HEK293 (cell line): Measurements from ENCODE around the gene AUH.

Source experiments
- CTCF ChIA-PET: fragments of 350-600 bp; formaldehyde crosslinking; extraction: SDS; loops from one replicate; lab custom pipeline; 2021; ENCODE audit warnings: antibody characterized with exemption; lab: Yijun Ruan, JAX
- POLR2A ChIA-PET: fragments of 300-600 bp; formaldehyde crosslinking; extraction: SDS; loops from one replicate; lab custom pipeline; 2020; ENCODE audit warnings: antibody characterized with exemption, inconsistent platforms; lab: Yijun Ruan, JAX
- H3K27ac ChIP-seq: fragments of 200-500 bp; sonication (Bioruptor generic); 2 replicates; pipeline ENCODE4 v1.5.1; 2014; ENCODE audit warnings: low read depth, low read length, control low read depth, inconsistent platforms; ENCODE audit errors: extremely low read depth
- H3K36me3 ChIP-seq, 2 experiments: fragments of 200-500 bp in 1 of 2; sonication (Bioruptor generic) in 1 of 2; 1 replicate in 1 of 2; 2 replicates in 1 of 2; pipeline ENCODE4 v1.5.1; 2014 to 2017; ENCODE audit warnings: inconsistent platforms in 2 of 2, low read length in 2 of 2; ENCODE audit not compliant: control insufficient read depth in 2 of 2, insufficient read depth in 1 of 2
- H3K4me1 ChIP-seq: fragments of 200-500 bp; sonication (Bioruptor generic); 2 replicates; pipeline ENCODE4 v1.5.1; 2014; ENCODE audit warnings: mild to moderate bottlenecking, low read length, inconsistent platforms; ENCODE audit not compliant: control insufficient read depth, insufficient read depth
- H3K4me3 ChIP-seq: 2 replicates; pipeline ENCODE4 v1.5.1; 2011; ENCODE audit warnings: low read depth, mild to moderate bottlenecking, control low read depth, low read length, moderate library complexity
- H3K9me3 ChIP-seq: fragments of 200-500 bp; sonication (Bioruptor generic); 2 replicates; pipeline ENCODE4 v1.5.1; 2014; ENCODE audit warnings: low read depth, low read length, inconsistent platforms; ENCODE audit not compliant: control insufficient read depth, insufficient read depth
- SETDB1 ChIP-seq: IDR thresholded peaks from one replicate; pipeline ENCODE4 v1.6.1; 2017; ENCODE audit warnings: mild to moderate bottlenecking, low read length, moderate library complexity, mixed read lengths; ENCODE audit not compliant: insufficient read length
- ZBTB10 ChIP-seq: fragments of 450-650 bp; formaldehyde crosslinking; IDR thresholded peaks from 2 replicates; pipeline ENCODE4 v1.5.1; 2016; ENCODE audit warnings: missing biosample characterization, missing genetic modification characterization
- ZBTB6 ChIP-seq: fragments of 450-650 bp; formaldehyde crosslinking; IDR thresholded peaks from 2 replicates; pipeline ENCODE4 v1.5.1; 2017; ENCODE audit warnings: missing biosample characterization, missing genetic modification characterization
- ZFP41 ChIP-seq: fragments of 450-650 bp; formaldehyde crosslinking; IDR thresholded peaks from 2 replicates; pipeline ENCODE4 v1.5.1; 2016; ENCODE audit warnings: missing biosample characterization, missing genetic modification characterization, borderline replicate concordance
- ZFP69B ChIP-seq: fragments of 450-650 bp; formaldehyde crosslinking; IDR thresholded peaks from 2 replicates; pipeline ENCODE4 v1.5.1; 2016; ENCODE audit warnings: missing biosample characterization, missing genetic modification characterization
- ZIC2 ChIP-seq: fragments of 450-650 bp; formaldehyde crosslinking; IDR thresholded peaks from 2 replicates; pipeline ENCODE4 v1.5.1; 2016; ENCODE audit warnings: missing biosample characterization, missing genetic modification characterization
- ZNF169 ChIP-seq: fragments of 450-650 bp; formaldehyde crosslinking; IDR thresholded peaks from 2 replicates; pipeline ENCODE4 v1.5.1; 2016; ENCODE audit warnings: missing biosample characterization, missing genetic modification characterization
- ZNF24 ChIP-seq: fragments of 450-650 bp; formaldehyde crosslinking; IDR thresholded peaks from 2 replicates; pipeline ENCODE4 v1.5.1; 2016; ENCODE audit warnings: missing biosample characterization, missing genetic modification characterization
- ZNF362 ChIP-seq: fragments of 450-650 bp; formaldehyde crosslinking; IDR thresholded peaks from 2 replicates; pipeline ENCODE4 v1.5.1; 2016; ENCODE audit warnings: missing biosample characterization, missing genetic modification characterization
- ZNF366 ChIP-seq: fragments of 450-650 bp; formaldehyde crosslinking; conservative IDR thresholded peaks from 2 replicates; pipeline ENCODE4 v1.5.1; 2016; ENCODE audit warnings: missing biosample characterization, missing genetic modification characterization
- ZNF48 ChIP-seq: fragments of 450-650 bp; formaldehyde crosslinking; IDR thresholded peaks from 2 replicates; pipeline ENCODE4 v1.5.1; 2016; ENCODE audit warnings: missing biosample characterization, missing genetic modification characterization
- ZNF514 ChIP-seq: fragments of 450-650 bp; formaldehyde crosslinking; IDR thresholded peaks from 2 replicates; pipeline ENCODE4 v1.5.1; 2016; ENCODE audit warnings: missing biosample characterization, missing genetic modification characterization
- ZNF626 ChIP-seq: fragments of 450-650 bp; sonication (Bioruptor Pico); formaldehyde crosslinking; IDR thresholded peaks from 2 replicates; pipeline ENCODE4 v1.5.1; 2018; ENCODE audit warnings: missing biosample characterization, missing genetic modification characterization, inconsistent platforms
- ZNF785 ChIP-seq: fragments of 450-650 bp; formaldehyde crosslinking; IDR thresholded peaks from 2 replicates; pipeline ENCODE4 v1.5.1; 2016; ENCODE audit warnings: missing biosample characterization, missing genetic modification characterization
- TF ChIP-seq, protein P1 (sequence below): fragments of 450-650 bp; formaldehyde crosslinking; IDR thresholded peaks from 2 replicates; pipeline ENCODE4; 2016; ENCODE audit warnings: missing biosample characterization, missing genetic modification characterization
- TF ChIP-seq, protein P2 (sequence below): fragments of 450-650 bp; formaldehyde crosslinking; IDR thresholded peaks from 2 replicates; pipeline ENCODE4 v1.5.1; 2016; ENCODE audit warnings: missing biosample characterization, missing genetic modification characterization
- TF ChIP-seq, protein P3 (sequence below): fragments of 450-650 bp; formaldehyde crosslinking; IDR thresholded peaks from 2 replicates; pipeline ENCODE4 v1.5.1; 2016; ENCODE audit warnings: missing biosample characterization, missing genetic modification characterization
- TF ChIP-seq, protein P4 (sequence below): fragments of 450-650 bp; formaldehyde crosslinking; IDR thresholded peaks from 2 replicates; pipeline ENCODE4 v1.5.1; 2017; ENCODE audit warnings: missing biosample characterization, missing genetic modification characterization
- TF ChIP-seq, protein P5 (sequence below): fragments of 450-650 bp; formaldehyde crosslinking; optimal IDR thresholded peaks from 2 replicates; pipeline ENCODE3; 2016; ENCODE audit warnings: missing biosample characterization, mild to moderate bottlenecking, missing genetic modification characterization

The AUH gene

DNA sequence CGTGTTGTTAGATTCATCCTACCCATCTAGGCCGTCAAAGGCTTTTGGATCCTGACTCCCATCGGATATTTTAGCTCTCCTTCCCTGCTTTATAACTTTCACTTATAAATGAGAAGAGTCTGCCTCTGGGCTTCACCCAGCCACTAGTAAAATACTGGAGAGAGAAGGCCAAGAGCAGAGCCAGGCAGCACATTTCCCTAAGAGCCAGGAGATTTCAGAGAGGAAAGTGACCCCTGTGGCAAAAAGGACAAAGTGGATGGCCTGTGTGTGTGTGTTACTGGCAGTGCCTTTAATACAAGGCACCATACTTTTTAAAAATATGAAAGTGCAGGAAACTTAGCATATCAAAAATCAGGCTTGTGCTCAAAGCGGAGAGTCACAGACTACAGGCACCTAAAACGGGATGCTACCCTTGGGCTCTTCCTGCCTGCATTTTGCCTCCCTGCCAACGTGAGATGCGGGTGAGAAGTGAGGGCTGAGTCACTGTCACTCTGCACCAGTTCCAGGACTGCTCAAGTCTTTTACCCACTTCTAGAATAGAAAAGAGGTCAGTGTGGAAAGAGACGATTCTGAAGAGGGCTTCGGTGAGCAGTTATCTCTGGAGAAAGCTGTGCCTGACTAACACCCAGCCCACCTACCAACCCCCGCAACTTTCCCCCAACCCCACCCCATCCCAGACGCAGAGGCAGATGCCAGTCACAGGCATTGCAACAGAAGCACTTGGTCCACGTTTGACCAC, 46.0 kb upstream of the AUH start:
- H3K36me3 ChIP-seq = peaks cover 0 to 24% of the 10 kb centered on the region in 2 experiments; a peak in 1 of 3 replicates
- H3K4me3 ChIP-seq = no peak overlapping the region
- H3K9me3 ChIP-seq = no peaks in the 10 kb centered on the region
- POLR2A ChIA-PET = no interaction called here
- CTCF ChIA-PET = interaction anchor here (0.7 kb wide), 2 partner anchors 406 to 437 kb away, joined by 3 read pairs; no protein-coding TSS in a partner anchor
- no peaks in the 10 kb centered on the region for H3K4me1 ChIP-seq
- no peak overlapping the region for H3K27ac ChIP-seq
- TF ChIP-seq ZNF785 (tag by site-specific recombination) (no peak), SETDB1 (no peak), ZFP69B (tag by site-specific recombination) (no peak), ZIC2 (tag by site-specific recombination) (no peak), ZNF514 (tag by site-specific recombination) (no peak), ZNF24 (tag by site-specific recombination) (no peak), ZFP41 (tag by site-specific recombination) (no peak), ZNF626 (tag by site-specific recombination) (no peak), ZNF169 (tag by site-specific recombination) (no peak), ZBTB10 (tag by site-specific recombination) (no peak), ZNF48 (tag by site-specific recombination) (no peak), ZNF362 (tag by site-specific recombination) (no peak), ZBTB6 (tag by site-specific recombination) (no peak), ZNF366 (no peak)
- TF ChIP-seq, protein P1, sequence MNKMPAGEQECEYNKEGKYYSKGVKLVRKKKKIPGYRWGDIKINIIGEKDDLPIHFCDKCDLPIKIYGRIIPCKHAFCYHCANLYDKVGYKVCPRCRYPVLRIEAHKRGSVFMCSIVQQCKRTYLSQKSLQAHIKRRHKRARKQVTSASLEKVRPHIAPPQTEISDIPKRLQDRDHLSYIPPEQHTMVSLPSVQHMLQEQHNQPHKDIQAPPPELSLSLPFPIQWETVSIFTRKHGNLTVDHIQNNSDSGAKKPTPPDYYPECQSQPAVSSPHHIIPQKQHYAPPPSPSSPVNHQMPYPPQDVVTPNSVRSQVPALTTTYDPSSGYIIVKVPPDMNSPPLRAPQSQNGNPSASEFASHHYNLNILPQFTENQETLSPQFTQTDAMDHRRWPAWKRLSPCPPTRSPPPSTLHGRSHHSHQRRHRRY (tag by site-specific recombination) = no peak
- TF ChIP-seq, protein P2, sequence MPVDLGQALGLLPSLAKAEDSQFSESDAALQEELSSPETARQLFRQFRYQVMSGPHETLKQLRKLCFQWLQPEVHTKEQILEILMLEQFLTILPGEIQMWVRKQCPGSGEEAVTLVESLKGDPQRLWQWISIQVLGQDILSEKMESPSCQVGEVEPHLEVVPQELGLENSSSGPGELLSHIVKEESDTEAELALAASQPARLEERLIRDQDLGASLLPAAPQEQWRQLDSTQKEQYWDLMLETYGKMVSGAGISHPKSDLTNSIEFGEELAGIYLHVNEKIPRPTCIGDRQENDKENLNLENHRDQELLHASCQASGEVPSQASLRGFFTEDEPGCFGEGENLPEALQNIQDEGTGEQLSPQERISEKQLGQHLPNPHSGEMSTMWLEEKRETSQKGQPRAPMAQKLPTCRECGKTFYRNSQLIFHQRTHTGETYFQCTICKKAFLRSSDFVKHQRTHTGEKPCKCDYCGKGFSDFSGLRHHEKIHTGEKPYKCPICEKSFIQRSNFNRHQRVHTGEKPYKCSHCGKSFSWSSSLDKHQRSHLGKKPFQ (tag by site-specific recombination) = no peak
- TF ChIP-seq, protein P3, sequence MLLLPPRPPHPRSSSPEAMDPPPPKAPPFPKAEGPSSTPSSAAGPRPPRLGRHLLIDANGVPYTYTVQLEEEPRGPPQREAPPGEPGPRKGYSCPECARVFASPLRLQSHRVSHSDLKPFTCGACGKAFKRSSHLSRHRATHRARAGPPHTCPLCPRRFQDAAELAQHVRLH (tag by site-specific recombination) = no peak
- TF ChIP-seq, protein P4, sequence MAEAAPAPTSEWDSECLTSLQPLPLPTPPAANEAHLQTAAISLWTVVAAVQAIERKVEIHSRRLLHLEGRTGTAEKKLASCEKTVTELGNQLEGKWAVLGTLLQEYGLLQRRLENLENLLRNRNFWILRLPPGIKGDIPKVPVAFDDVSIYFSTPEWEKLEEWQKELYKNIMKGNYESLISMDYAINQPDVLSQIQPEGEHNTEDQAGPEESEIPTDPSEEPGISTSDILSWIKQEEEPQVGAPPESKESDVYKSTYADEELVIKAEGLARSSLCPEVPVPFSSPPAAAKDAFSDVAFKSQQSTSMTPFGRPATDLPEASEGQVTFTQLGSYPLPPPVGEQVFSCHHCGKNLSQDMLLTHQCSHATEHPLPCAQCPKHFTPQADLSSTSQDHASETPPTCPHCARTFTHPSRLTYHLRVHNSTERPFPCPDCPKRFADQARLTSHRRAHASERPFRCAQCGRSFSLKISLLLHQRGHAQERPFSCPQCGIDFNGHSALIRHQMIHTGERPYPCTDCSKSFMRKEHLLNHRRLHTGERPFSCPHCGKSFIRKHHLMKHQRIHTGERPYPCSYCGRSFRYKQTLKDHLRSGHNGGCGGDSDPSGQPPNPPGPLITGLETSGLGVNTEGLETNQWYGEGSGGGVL = no peak
- TF ChIP-seq, protein P5, sequence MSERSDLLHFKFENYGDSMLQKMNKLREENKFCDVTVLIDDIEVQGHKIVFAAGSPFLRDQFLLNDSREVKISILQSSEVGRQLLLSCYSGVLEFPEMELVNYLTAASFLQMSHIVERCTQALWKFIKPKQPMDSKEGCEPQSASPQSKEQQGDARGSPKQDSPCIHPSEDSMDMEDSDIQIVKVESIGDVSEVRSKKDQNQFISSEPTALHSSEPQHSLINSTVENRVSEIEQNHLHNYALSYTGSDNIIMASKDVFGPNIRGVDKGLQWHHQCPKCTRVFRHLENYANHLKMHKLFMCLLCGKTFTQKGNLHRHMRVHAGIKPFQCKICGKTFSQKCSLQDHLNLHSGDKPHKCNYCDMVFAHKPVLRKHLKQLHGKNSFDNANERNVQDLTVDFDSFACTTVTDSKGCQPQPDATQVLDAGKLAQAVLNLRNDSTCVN (tag by site-specific recombination) = no peak
